K562 (cell line): ENCODE data around the gene PYGO2. TPM values are rescaled to one million over a fixed set of nuclear protein-coding genes. Genes with fewer than 3 reads are reported as not detected.

Experiments used
- E2F3 ChIP-seq: fragments of 250-450 bp; sonication (Bioruptor Pico); IDR thresholded peaks from 2 replicates; pipeline ENCODE4 v1.4.0; 2020; ENCODE audit warnings: mild to moderate bottlenecking
- FOXA3 ChIP-seq, 2 experiments: fragments of 450-650 bp in 1 of 2; sonication (generic) in 1 of 2; formaldehyde crosslinking; IDR thresholded peaks in 1 of 2; conservative IDR thresholded peaks in 1 of 2; 2 replicates each; pipeline versions ENCODE4 v1.4.0 to v1.8.0; 2020 to 2022; ENCODE audit warnings: mild to moderate bottlenecking in 2 of 2, missing genetic modification reagents in 1 of 2
- NR4A1 ChIP-seq, 2 experiments: fragments of 250-450 bp in 1 of 2; fragments of 450-650 bp in 1 of 2; sonication (Bioruptor Pico) in 1 of 2; IDR thresholded peaks; 2 replicates each; pipeline versions ENCODE4 v1.4.0 to v1.6.1; 2016 to 2020; ENCODE audit warnings: mild to moderate bottlenecking in 2 of 2, missing compliant biosample characterization in 1 of 2, missing genetic modification characterization in 1 of 2, moderate library complexity in 1 of 2
- RBM25 ChIP-seq: fragments of 200-400 bp; formaldehyde crosslinking; IDR thresholded peaks from 2 replicates; pipeline ENCODE4 v1.6.1; 2018; ENCODE audit warnings: low read length, low read depth, moderate library complexity; ENCODE audit not compliant: severe bottlenecking
- SOX6 ChIP-seq: fragments of 450-650 bp; IDR thresholded peaks from 2 replicates; pipeline ENCODE4 v1.6.1; 2014; ENCODE audit warnings: mild to moderate bottlenecking
- SRSF3 ChIP-seq: fragments of 200-400 bp; formaldehyde crosslinking; IDR thresholded peaks from 2 replicates; pipeline ENCODE4 v1.6.1; 2016; ENCODE audit warnings: mild to moderate bottlenecking, low read length, moderate library complexity; ENCODE audit not compliant: insufficient read depth
- ZNF785 ChIP-seq: fragments of 250-450 bp; sonication (Bioruptor Pico); IDR thresholded peaks from 2 replicates; pipeline ENCODE4 v1.4.0; 2020; ENCODE audit warnings: mild to moderate bottlenecking
- ZSCAN29 ChIP-seq: fragments of 450-650 bp; IDR thresholded peaks from 2 replicates; pipeline ENCODE4 v1.6.1; 2017
- polyA plus RNA-seq, 8 experiments: library from polyadenylated mRNA; depleted of rRNA in 4 of 8; stranded (reverse) in 5 of 8; unstranded in 3 of 8; fragments of >200 nt; fragmentation: Nextera tagmentation in 2 of 8; fragmentation: Illumina TruSeq in 1 of 8; extraction: Ambion mirVana in 2 of 8; extraction: Trizol in 1 of 8; gene quantifications; 2 replicates each; pipeline versions ENCODE4 v1.2.1 to v1.2.3, GENCODE V29; 2011 to 2014; ENCODE audit warnings: inconsistent platforms in 1 of 8, missing spikeins in 1 of 8
- total RNA-seq, 7 experiments: library from RNA; depleted of rRNA in 6 of 7; stranded (reverse); fragments of >200 nt in 6 of 7; fragmentation: Illumina TruSeq in 2 of 7; extraction: Trizol in 2 of 7; gene quantifications; 2 replicates each; pipeline versions ENCODE4 v1.2.1 to v1.2.3, GENCODE V29; 2011 to 2021; ENCODE audit warnings: low replicate concordance in 1 of 7
- TF ChIP-seq, protein P1 (sequence below): fragments of 250-450 bp; sonication (Bioruptor Pico); IDR thresholded peaks from 2 replicates; pipeline ENCODE4 v1.4.0; 2020; ENCODE audit warnings: mild to moderate bottlenecking, moderate library complexity
- TF ChIP-seq, protein P2 (sequence below), 2 experiments: fragments of 450-650 bp; formaldehyde crosslinking in 1 of 2; IDR thresholded peaks; 2 replicates each; pipeline versions ENCODE4 v1.4.0 to v1.6.1; 2014 to 2020; ENCODE audit warnings: mild to moderate bottlenecking in 2 of 2, borderline replicate concordance in 1 of 2, low read depth in 1 of 2
- TF ChIP-seq, protein P3 (sequence below): fragments of 250-450 bp; sonication (Bioruptor Pico); IDR thresholded peaks from 2 replicates; pipeline ENCODE4 v1.5.0; 2021

Gene PYGO2
- total and polyA plus RNA-seq, 9 of the 15 experiments (the other 6 are each of a cell fraction or from before 2014, with no cell fraction given): 8.3 to 36.2 (median 18.2) TPM

DNA sequence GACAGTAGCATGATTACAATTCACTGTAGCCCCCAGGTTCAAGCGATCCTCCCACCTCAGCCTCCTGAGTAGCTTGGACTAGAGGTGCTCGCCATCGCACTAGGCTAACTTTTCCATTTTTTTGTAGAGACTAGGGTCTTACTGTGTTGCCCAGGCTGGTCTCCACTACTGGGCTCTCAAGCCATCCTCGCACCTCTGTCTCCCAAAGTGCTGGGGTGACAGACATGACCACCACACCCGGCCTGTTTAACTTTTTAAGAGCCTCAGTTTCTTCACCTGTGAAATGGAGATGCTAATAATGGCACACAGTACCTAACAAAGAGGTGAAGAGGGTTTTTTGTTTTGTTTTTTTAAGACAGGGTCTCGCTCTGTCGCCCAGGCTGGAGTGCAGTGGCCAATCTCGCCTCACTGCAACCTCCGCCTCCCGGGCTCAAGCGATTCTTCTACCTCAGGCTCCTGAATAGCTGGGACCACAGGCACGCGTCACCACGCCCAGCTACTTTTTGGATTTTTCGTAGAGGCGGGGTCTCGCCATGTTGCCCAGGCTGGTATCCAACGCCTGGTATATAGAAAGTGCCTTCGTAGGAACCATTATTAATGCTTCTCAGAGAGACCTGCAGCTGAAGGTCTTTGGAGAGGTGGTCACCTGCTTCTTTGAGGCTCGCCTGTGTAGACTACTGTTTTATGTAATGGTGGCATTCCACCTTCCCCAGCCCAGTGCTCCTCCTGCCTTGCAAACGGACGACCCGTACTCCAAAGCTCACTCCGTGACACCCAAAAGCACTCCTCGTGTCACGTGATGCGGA lies 25.6 kb downstream of the PYGO2 start (continued):
- TF ChIP-seq ZNF785 (CRISPR knock-in tag): no peak
- no peak for TF ChIP-seq FOXA3 (CRISPR knock-in tag; conservative IDR thresholded peaks at IDR 0.05 in 1 of 2, IDR thresholded peaks at IDR 0.05 in 1 of 2)
- TF ChIP-seq, protein P1, sequence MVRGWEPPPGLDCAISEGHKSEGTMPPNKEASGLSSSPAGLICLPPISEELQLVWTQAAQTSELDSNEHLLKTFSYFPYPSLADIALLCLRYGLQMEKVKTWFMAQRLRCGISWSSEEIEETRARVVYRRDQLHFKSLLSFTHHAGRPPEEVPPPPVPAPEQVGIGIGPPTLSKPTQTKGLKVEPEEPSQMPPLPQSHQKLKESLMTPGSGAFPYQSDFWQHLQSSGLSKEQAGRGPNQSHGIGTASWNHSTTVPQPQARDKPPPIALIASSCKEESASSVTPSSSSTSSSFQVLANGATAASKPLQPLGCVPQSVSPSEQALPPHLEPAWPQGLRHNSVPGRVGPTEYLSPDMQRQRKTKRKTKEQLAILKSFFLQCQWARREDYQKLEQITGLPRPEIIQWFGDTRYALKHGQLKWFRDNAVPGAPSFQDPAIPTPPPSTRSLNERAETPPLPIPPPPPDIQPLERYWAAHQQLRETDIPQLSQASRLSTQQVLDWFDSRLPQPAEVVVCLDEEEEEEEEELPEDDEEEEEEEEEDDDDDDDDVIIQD (CRISPR knock-in tag): no peak
- no peak for TF ChIP-seq SOX6
- no peak for TF ChIP-seq SRSF3
- TF ChIP-seq ZSCAN29: peak; percentile 87
- TF ChIP-seq NR4A1 (CRISPR knock-in tag; IDR thresholded peaks at IDR 0.05): no peak
- peak; percentile 90; the same call in 1 of the 2 replicates for TF ChIP-seq NR4A1 (tag; IDR thresholded peaks at IDR 0.05)
- peak; percentile 18 for TF ChIP-seq RBM25
- TF ChIP-seq, protein P2, sequence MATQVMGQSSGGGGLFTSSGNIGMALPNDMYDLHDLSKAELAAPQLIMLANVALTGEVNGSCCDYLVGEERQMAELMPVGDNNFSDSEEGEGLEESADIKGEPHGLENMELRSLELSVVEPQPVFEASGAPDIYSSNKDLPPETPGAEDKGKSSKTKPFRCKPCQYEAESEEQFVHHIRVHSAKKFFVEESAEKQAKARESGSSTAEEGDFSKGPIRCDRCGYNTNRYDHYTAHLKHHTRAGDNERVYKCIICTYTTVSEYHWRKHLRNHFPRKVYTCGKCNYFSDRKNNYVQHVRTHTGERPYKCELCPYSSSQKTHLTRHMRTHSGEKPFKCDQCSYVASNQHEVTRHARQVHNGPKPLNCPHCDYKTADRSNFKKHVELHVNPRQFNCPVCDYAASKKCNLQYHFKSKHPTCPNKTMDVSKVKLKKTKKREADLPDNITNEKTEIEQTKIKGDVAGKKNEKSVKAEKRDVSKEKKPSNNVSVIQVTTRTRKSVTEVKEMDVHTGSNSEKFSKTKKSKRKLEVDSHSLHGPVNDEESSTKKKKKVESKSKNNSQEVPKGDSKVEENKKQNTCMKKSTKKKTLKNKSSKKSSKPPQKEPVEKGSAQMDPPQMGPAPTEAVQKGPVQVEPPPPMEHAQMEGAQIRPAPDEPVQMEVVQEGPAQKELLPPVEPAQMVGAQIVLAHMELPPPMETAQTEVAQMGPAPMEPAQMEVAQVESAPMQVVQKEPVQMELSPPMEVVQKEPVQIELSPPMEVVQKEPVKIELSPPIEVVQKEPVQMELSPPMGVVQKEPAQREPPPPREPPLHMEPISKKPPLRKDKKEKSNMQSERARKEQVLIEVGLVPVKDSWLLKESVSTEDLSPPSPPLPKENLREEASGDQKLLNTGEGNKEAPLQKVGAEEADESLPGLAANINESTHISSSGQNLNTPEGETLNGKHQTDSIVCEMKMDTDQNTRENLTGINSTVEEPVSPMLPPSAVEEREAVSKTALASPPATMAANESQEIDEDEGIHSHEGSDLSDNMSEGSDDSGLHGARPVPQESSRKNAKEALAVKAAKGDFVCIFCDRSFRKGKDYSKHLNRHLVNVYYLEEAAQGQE (IDR thresholded peaks at IDR 0.05; ENCODE audit: borderline replicate concordance): peak; percentile 85; the same call in 1 of the 2 replicates
- TF ChIP-seq, protein P2 (CRISPR knock-in tag; IDR thresholded peaks at IDR 0.05; ENCODE audit: low read depth): no peak
- peak; percentile 71 for TF ChIP-seq E2F3
- TF ChIP-seq, protein P3, sequence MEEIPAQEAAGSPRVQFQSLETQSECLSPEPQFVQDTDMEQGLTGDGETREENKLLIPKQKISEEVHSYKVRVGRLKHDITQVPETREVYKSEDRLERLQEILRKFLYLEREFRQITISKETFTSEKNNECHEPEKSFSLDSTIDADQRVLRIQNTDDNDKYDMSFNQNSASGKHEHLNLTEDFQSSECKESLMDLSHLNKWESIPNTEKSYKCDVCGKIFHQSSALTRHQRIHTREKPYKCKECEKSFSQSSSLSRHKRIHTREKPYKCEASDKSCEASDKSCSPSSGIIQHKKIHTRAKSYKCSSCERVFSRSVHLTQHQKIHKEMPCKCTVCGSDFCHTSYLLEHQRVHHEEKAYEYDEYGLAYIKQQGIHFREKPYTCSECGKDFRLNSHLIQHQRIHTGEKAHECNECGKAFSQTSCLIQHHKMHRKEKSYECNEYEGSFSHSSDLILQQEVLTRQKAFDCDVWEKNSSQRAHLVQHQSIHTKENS (CRISPR knock-in tag): no peak
